K562 (cell line): ENCODE data around the gene ZNF280D. TPM values are rescaled to one million over a fixed set of nuclear protein-coding genes. Genes with fewer than 3 reads are reported as not detected.

Source experiments
- ATAC-seq: fragments of 200-7000 bp; cut with Tn5 transposase; 3 replicates; pipeline ENCODE4 v1.9.1; 2020; ENCODE audit warnings: moderate library complexity
- BruUV-seq: library from RNA; stranded (reverse); fragments of 400-500 nt; replicated peaks from 2 replicates; lab custom pipeline; 2021; lab: Mats Ljungman, UMichigan
- CTCF ChIA-PET: fragments of 300-600 bp; formaldehyde crosslinking; extraction: SDS; loops from one replicate; lab custom pipeline; 2021; ENCODE audit warnings: low intra/inter-chr PET ratio; lab: Yijun Ruan, JAX
- POLR2A ChIA-PET: fragments of 300-600, 350-650 bp; sonication (Branson Sonifier 250); formaldehyde crosslinking; extraction: SDS; loops from one replicate; lab custom pipeline; 2021; ENCODE audit warnings: antibody characterized with exemption, inconsistent platforms; lab: Yijun Ruan, JAX
- DNase-seq, 4 experiments: peaks; one replicate each; pipeline versions ENCODE4 v3.0.0 to v3.0.0-alpha.2; 2011 to 2018; ENCODE audit warnings: low spot score in 3 of 4, mixed read lengths in 3 of 4; ENCODE audit errors: extremely low read depth in 1 of 4
- FAIRE-seq: peaks from 2 replicates; lab custom pipeline; 2011; peaks lifted over from hg19 to GRCh38; lab: Jason Lieb, UNC
- H2AFZ ChIP-seq: 2 replicates; pipeline ENCODE4 v1.6.0; 2011; ENCODE audit warnings: low read depth, low read length, control low read depth, inconsistent platforms
- H3K27ac ChIP-seq: fragments of 200-600 bp; 3 replicates; pipeline ENCODE4 v1.8.0; 2011; ENCODE audit warnings: low read depth, mild to moderate bottlenecking, control low read depth, inconsistent platforms, low read length, moderate library complexity, mixed read lengths; ENCODE audit errors: extremely low read depth
- H3K27me3 ChIP-seq, 2 experiments: fragments of 300-600 bp in 1 of 2; 2 replicates in 1 of 2; 3 replicates in 1 of 2; pipeline versions ENCODE4 v1.6.0 to v1.8.0; 2011; ENCODE audit warnings: inconsistent platforms in 2 of 2, low read length in 2 of 2, mild to moderate bottlenecking in 1 of 2, mixed read lengths in 1 of 2, moderate library complexity in 1 of 2; ENCODE audit not compliant: control insufficient read depth in 2 of 2, insufficient read depth in 2 of 2
- H3K36me3 ChIP-seq: fragments of 300-600 bp; 3 replicates; pipeline ENCODE4 v1.8.0; 2011; ENCODE audit warnings: mild to moderate bottlenecking, low read length, inconsistent platforms; ENCODE audit not compliant: control insufficient read depth, insufficient read depth
- H3K4me1 ChIP-seq, 2 experiments: fragments of 200-600 bp in 1 of 2; replicated peaks in 1 of 2; 2 replicates in 1 of 2; 3 replicates in 1 of 2; pipeline versions ENCODE4 v1.5.1 to v1.8.0; 2011; ENCODE audit warnings: inconsistent platforms in 2 of 2, low read length in 2 of 2, mild to moderate bottlenecking in 1 of 2, mixed read lengths in 1 of 2, moderate library complexity in 1 of 2; ENCODE audit not compliant: control insufficient read depth in 2 of 2, insufficient read depth in 2 of 2
- H3K4me2 ChIP-seq: 2 replicates; pipeline ENCODE4 v1.6.1; 2011; ENCODE audit warnings: low read length, control low read depth, inconsistent platforms, mixed read lengths; ENCODE audit not compliant: insufficient read depth
- H3K4me3 ChIP-seq: fragments of 200-600 bp; sonication (generic), shearing (Covaris generic); 2 replicates; pipeline ENCODE4 v1.5.1; 2016; ENCODE audit warnings: control low read depth, inconsistent platforms
- H3K79me2 ChIP-seq: fragments of 200-600 bp; 3 replicates; pipeline ENCODE4 v1.8.0; 2011; ENCODE audit warnings: low read length, inconsistent platforms; ENCODE audit not compliant: control insufficient read depth, insufficient read depth
- H3K9ac ChIP-seq, 2 experiments: 2 replicates each; pipeline versions ENCODE4 v1.6.0 to v1.6.1; 2011; ENCODE audit warnings: low read depth in 2 of 2, low read length in 2 of 2, control low read depth in 1 of 2, inconsistent platforms in 1 of 2, mild to moderate bottlenecking in 1 of 2, mixed read lengths in 1 of 2; ENCODE audit not compliant: insufficient read depth in 1 of 2
- H3K9me1 ChIP-seq: one replicate; pipeline ENCODE4 v1.6.0; 2011; ENCODE audit warnings: inconsistent platforms, mild to moderate bottlenecking, low read length, moderate library complexity; ENCODE audit not compliant: control insufficient read depth, insufficient read depth
- H3K9me3 ChIP-seq: replicated peaks from 2 replicates; pipeline ENCODE4 v1.5.1; 2011; ENCODE audit warnings: low read depth, low read length, inconsistent platforms; ENCODE audit not compliant: control insufficient read depth, insufficient read depth
- H4K20me1 ChIP-seq: replicated peaks from 2 replicates; pipeline ENCODE4 v1.6.1; 2011; ENCODE audit warnings: low read length, inconsistent platforms, mixed read lengths; ENCODE audit not compliant: control insufficient read depth, insufficient read depth
- ARID1B ChIP-seq: fragments of 450-650 bp; IDR thresholded peaks from 2 replicates; pipeline ENCODE4 v1.6.1; 2016; ENCODE audit warnings: antibody characterized with exemption, mild to moderate bottlenecking, inconsistent platforms
- HMBOX1 ChIP-seq: sonication (generic); IDR thresholded peaks from 2 replicates; pipeline ENCODE4 v1.6.1; 2016
- SOX6 ChIP-seq: fragments of 450-650 bp; IDR thresholded peaks from 2 replicates; pipeline ENCODE4 v1.6.1; 2014; ENCODE audit warnings: mild to moderate bottlenecking
- ZC3H11A ChIP-seq: IDR thresholded peaks from 2 replicates; pipeline ENCODE4 v1.6.1; 2012; ENCODE audit warnings: low read depth, low read length, improper control_type of control experiment
- ZNF224 ChIP-seq: sonication (generic); formaldehyde crosslinking; IDR thresholded peaks from 2 replicates; pipeline ENCODE4 v1.8.0; 2022; ENCODE audit warnings: mild to moderate bottlenecking, missing genetic modification reagents
- ZNF384 ChIP-seq: IDR thresholded peaks from 2 replicates; pipeline ENCODE4 v1.6.1; 2012; ENCODE audit warnings: low read depth, low read length, improper control_type of control experiment
- ZNF766 ChIP-seq: fragments of 200-800 bp; sonication (Bioruptor generic); conservative IDR thresholded peaks from 2 replicates; pipeline ENCODE4 v1.6.1; 2016; ENCODE audit warnings: missing genetic modification characterization, missing compliant biosample characterization
- WGBS: fragments of 100-300 bp; shearing (Covaris generic); methylation state at CpG from one replicate; pipeline ENCODE4 v1.1.6; 2016; ENCODE audit warnings: low coverage, mixed read lengths; ENCODE audit not compliant: insufficient coverage; ENCODE audit errors: missing lambda C conversion rate; 5-methylcytosine and 5-hydroxymethylcytosine counted together
- in situ Hi-C: fragments of 300-500 bp; cut with MboI; formaldehyde crosslinking; loops from 4 replicates; pipeline ENCODE4 v1.15.0; 2018; ENCODE audit warnings: inconsistent platforms, mixed read lengths
- intact Hi-C: fragments of 100-400 bp; cut with micrococcal nuclease; formaldehyde crosslinking; loops from 2 replicates; pipeline ENCODE4 v1.14.2; 2022
- polyA plus RNA-seq, 8 experiments: library from polyadenylated mRNA; depleted of rRNA in 4 of 8; stranded (reverse) in 5 of 8; unstranded in 3 of 8; fragments of >200 nt; fragmentation: Nextera tagmentation in 2 of 8; fragmentation: Illumina TruSeq in 1 of 8; extraction: Ambion mirVana in 2 of 8; extraction: Trizol in 1 of 8; gene quantifications; 2 replicates each; pipeline versions ENCODE4 v1.2.1 to v1.2.3, GENCODE V29; 2011 to 2014; ENCODE audit warnings: inconsistent platforms in 1 of 8, missing spikeins in 1 of 8
- total RNA-seq, 7 experiments: library from RNA; depleted of rRNA in 6 of 7; stranded (reverse); fragments of >200 nt in 6 of 7; fragmentation: Illumina TruSeq in 2 of 7; extraction: Trizol in 2 of 7; gene quantifications; 2 replicates each; pipeline versions ENCODE4 v1.2.1 to v1.2.3, GENCODE V29; 2011 to 2021; ENCODE audit warnings: low replicate concordance in 1 of 7

ZNF280D gene
- total and polyA plus RNA-seq, 9 of the 15 experiments (the other 6 are each of a cell fraction or from before 2014, with no cell fraction given): 8.3 to 21.8 (median 18.4) TPM

- DNase-seq (no peak), FAIRE-seq (no peak), ATAC-seq (no peak; the same call in 2 of the 3 replicates)
- 71% methylated on average over 1 of the region's 1 CpG for WGBS
- POLR2A ChIA-PET: interaction anchor here (0.8 kb wide), 1 partner anchor 15 kb away, joined by 3 read pairs; no protein-coding TSS in a partner anchor
- Histone ChIP-seq H3K9me3 (no peaks in the 10 kb centered on the region), H3K4me2 (no peak overlapping the region), H3K27ac (no peak overlapping the region), H3K4me3 (no peak overlapping the region), H3K4me1 (peaks cover 0 to 14% of the 10 kb centered on the region in 2 experiments), H4K20me1 (no peaks in the 10 kb centered on the region), H3K9ac (no peak overlapping the region), H3K79me2 (peaks cover 42% of the 10 kb centered on the region), H2AFZ (no peak overlapping the region), H3K9me1 (no peaks in the 10 kb centered on the region), H3K27me3 (no peaks in the 10 kb centered on the region), H3K36me3 (no peaks in the 10 kb centered on the region)
- CTCF ChIA-PET: no interaction called here
- in situ Hi-C loops (no loop called here), intact Hi-C loops (no loop called here)
- BruUV-seq: no TSS peak
- TF ChIP-seq HMBOX1: peak; percentile 22; the same call in 1 of the 2 replicates
- TF ChIP-seq ZNF224 (CRISPR knock-in tag): no peak
Observed at GRCh38 chr15:56718560-56718959, 14.7 kb downstream of the ZNF280D start.

DNA sequence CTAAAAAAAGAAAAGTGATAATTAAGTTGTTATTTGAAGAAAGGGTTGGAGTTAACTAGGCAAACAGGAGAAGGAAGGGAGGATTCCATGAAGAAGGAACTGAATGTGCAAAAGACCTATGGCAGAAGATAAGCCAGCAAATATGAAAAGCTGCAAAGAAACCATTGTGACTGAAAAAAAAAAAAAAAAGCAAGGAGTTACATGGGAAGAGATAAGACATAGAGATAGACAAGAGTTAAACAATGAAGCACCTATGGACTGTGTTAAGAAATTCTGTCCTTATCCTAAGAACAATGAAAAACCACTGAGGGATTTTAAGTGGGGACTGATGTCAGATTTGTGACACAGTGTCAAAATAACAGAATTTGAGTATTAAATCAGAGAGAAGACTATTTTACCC lies 17.0 kb downstream of the ZNF280D start:
- intact Hi-C loops: no loop called here
- Histone ChIP-seq H3K9me1 (no peaks in the 10 kb centered on the region), H3K36me3 (no peaks in the 10 kb centered on the region), H3K79me2 (peaks cover 35% of the 10 kb centered on the region; the same call in 2 of the 3 replicates), H3K9ac (no peak overlapping the region), H3K27ac (no peak overlapping the region), H3K9me3 (no peaks in the 10 kb centered on the region), H3K4me2 (no peak overlapping the region), H3K4me1 (peaks cover 0 to 11% of the 10 kb centered on the region in 2 experiments), H3K27me3 (no peaks in the 10 kb centered on the region), H2AFZ (no peak overlapping the region), H4K20me1 (no peaks in the 10 kb centered on the region), H3K4me3 (no peak overlapping the region)
- DNase-seq (no peak), FAIRE-seq (no peak), ATAC-seq (no peak)
- ChIA-PET POLR2A (interaction anchor here (1.5 to 2.3 kb wide), 2 partner anchors 13 to 20 kb away, joined by 6 to 7 read pairs; no protein-coding TSS in a partner anchor), CTCF (no interaction called here)
- no TSS peak for BruUV-seq
- peak; percentile 56 for TF ChIP-seq ZNF384
- TF ChIP-seq ZC3H11A: no peak
- TF ChIP-seq ARID1B: 0 out of 2 replicates have a peak, but pooled peaks have one; percentile 14
- peak; percentile 65; the same call in 1 of the 2 replicates for TF ChIP-seq SOX6
- TF ChIP-seq ZNF766 (CRISPR knock-in tag): peak; percentile 57; the same call in 1 of the 2 replicates
- in situ Hi-C loops: no loop called here
